SH-SY5Y (cell line): ENCODE results near the gene NANOS2.

ENCODE experiments used
- GATA2 ChIP-seq: IDR thresholded peaks from 2 replicates; pipeline ENCODE4 v1.6.1; 2011; ENCODE audit warnings: mild to moderate bottlenecking, low read depth, low read length
- GATA3 ChIP-seq: IDR thresholded peaks from 2 replicates; pipeline ENCODE4 v1.6.1; 2011; ENCODE audit warnings: low read depth, mild to moderate bottlenecking, low read length, moderate library complexity

- TF ChIP-seq GATA3 (no peak), GATA2 (no peak)
Measured at GRCh38 chr19:45929247-45929646, 14.7 kb upstream of the NANOS2 start.
